Stimulated activated CD8-positive, alpha-beta memory T cell treated with anti-CD3 and anti-CD28 coated beads, Interleukin-15, amount 100 ng/mL, for 4 hours (primary cell): ENCODE measurements around the gene ADGRE2.
A peak's percentile ranks its signal among the peaks of the same experiment; 100 is the strongest.

ENCODE experiments used
- DNase-seq, 2 donors: peaks; one replicate each; pipeline ENCODE4 v3.0.0-alpha.2; 2020; ENCODE audit warnings: low read depth in 2 of 2

Gene ADGRE2

DNA sequence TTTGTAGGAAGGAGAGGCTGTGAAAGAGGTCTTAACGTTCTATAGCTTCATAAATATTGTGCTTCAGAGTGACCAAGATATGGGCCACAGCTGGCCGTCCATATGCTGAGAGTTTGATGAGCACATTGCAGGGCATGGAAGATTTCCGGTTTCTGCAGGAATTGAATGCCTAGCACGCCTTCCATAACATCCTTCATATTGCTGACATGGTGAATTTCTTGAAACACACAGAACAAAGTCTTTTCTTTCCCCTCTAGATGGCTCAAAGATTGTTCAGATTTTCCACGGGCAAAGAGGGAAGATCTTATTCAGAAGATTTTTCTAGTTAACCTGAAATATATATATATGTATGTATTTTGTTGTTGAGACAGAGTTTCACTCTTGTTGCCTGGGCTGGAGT is 42.4 kb downstream of the ADGRE2 start:
- DNase-seq: no peak

DNA sequence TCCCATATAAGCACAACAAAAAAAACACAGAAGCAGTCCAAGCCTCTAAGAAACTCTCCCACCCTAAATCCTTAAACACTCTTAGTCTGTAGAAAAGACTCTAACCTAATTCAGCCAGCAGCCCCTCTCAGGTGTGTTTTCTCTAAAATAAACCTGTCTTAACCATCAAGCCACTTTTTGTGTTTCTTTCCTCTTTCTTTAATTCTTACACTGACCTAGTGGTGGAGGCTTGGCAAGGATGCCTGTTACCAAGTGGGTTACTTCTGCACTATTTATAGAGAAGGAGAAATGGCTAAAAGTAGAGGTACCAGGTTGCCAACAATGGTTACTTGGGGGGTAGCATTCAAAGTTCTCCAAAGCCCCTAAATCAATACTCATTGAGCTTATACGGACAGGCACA is 44.8 kb downstream of the ADGRE2 start:
- DNase-seq: no peak

DNA sequence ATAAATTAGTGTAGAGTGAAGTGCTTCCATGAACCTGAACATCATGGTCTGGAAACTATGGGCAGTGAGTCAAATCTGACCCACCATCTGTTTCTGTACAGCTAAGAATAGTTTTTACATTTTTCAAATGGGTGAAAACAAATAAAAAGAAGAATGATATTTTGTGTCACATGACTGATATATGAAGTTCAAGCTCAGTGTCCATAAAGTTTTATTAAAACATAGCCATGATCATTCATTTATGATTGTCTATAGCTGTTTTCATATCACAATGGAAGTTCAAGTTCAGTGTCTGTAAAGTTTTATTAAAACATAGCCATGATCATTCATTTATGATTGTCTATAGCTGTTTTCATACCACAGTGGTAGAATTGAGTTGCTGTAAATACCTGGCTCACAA is 45.9 kb downstream of the ADGRE2 start:
- no peak for DNase-seq

DNA sequence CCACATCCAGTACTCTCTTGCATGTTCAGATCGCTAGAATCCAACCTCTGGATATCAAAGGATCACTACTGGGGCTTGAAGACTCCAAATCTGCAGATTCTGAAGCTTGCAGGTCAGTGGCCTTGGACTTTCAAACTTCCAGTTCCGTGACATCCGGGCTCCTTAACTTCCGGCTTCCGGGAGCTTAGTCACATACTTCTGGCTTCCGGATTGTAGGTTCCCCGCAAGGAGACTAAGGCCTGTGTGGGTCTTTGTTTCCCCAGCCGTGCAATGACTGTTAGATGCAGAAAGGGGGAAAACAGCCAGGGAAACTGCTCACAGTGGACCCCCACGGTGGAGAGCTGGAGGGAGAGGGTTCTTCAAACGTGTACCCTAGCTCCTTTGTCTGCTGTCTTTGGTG is 47.2 kb downstream of the ADGRE2 start:
- DNase-seq: no peak

DNA sequence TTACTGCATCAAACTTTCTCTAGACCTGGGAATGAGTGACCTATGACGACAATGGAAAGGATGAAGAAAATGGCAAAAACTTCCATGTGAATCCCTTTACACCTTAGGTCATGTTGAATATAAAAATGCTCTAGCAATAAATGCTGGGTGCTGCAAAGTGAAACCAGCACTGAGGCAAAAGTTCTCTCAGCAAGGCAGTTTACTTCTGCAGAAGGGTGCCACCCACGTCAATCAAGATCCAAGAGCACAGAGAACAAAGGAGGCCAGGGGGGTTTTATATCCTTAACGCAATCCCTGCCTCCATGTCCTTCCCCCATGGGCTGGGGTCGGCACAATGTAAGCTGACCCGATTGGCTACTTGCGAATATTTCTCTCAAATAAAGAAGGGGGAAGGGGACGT is 49.8 kb downstream of the ADGRE2 start:
- no peak for DNase-seq

DNA sequence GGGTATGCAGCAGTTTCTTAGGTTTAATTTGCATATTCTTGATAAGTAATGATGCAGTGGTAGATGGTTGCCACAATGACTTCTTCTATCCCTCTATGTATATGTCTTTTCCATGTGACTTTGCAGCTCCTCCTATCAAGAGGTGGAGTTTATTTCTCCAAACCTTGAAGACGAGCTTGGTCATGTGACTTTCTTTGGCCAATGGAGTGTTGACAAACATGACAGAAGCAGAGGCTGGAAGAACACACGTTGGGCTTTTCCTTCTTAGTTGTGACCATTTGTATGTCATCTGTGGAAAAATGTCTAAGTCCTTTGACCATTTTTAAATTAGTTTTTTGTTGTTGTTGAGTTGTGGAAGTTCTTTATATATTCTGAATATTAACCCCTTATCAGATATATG is 56.2 kb downstream of the ADGRE2 start:
- DNase-seq: no peak

DNA sequence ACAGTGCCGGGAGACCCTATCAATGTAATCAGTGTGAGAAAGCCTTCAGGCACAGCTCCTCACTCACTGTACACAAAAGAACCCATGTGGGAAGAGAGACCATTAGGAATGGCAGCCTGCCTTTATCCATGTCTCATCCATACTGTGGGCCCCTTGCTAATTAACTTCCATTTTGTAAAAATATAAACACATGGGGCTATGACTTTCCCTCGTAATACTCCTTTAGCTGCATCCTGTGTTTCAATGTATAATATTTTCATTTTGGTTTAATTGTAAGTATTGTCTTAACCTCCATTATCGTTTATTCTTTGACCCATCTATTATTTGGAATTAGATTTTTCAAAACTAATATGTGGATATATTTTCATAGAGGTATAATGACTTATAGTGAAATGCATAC is 59.2 kb downstream of the ADGRE2 start:
- no peak for DNase-seq

DNA sequence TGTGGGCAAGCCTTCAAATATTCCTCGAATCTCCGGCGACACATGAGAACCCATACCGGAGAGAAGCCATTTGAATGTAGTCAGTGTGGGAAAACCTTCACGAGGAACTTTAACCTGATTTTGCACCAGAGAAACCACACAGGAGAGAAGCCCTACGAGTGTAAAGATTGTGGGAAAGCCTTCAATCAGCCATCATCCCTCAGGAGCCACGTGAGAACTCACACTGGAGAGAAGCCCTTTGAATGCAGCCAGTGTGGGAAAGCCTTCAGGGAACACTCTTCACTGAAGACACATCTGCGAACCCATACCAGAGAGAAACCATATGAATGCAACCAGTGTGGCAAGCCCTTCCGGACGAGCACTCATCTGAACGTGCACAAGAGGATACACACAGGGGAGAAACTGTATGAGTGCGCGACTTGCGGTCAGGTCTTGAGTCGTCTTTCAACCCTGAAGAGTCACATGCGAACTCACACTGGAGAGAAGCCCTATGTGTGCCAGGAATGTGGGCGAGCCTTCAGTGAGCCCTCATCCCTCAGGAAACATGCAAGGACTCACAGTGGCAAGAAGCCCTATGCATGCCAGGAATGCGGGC is 59.7 kb downstream of the ADGRE2 start:
- no peak for DNase-seq

DNA sequence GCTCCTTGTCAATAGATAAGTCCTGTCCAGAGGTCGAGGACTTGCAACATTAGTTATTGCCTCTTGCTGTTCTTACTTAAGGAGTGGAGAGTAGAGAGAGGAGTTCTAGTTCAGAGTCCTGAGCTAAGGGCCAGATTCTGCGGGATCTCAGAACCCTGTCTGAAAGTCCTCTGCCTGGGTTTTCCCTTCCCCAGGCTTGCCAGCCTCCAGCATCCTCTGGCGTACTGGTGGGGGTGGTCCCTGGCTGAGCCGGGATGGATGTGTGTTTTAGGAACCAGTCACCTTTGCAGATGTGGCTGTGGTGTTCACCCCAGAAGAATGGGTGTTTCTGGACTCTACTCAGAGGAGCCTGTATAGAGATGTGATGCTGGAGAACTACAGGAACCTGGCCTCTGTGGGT is 62.5 kb downstream of the ADGRE2 start:
- DNase-seq: no peak

DNA sequence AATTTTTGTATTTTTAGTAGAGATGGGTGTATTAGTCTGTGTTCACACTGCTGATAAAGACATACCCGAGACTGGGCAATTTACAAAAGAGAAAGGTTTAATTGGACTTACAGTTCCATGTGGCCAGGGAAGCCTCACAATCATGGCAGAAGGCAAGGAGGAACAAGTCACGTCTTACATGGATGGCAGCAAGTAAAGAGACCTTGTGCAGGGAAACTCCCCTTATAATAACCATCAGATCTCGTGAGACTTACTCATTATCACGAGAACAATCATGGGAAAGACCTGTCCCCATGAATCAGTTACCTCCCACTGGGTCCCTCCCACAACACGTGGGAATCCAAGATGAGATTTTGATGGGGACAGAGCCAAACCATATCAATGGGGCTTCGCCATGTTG is 73.9 kb downstream of the ADGRE2 start:
- no peak for DNase-seq

DNA sequence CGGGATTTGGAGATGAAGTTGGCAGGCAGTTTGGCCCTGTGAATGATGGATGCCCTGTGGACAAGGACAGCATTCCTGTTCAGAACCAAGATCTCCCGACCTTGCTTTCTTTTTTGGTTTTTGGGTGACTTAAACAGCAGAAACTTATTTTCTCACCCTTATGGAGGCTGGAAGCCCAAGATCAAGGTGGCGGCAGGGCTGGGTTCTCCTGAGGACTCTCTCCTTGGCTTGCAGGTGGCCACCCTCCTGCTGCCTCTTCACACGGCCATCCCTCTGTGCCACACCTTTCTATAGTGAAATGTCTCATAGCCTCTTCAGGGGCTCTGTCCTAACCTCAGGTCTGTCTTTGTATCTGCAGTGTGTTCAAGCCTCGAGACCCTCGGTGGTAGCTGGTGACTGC is 74.5 kb downstream of the ADGRE2 start:
- no peak for DNase-seq

DNA sequence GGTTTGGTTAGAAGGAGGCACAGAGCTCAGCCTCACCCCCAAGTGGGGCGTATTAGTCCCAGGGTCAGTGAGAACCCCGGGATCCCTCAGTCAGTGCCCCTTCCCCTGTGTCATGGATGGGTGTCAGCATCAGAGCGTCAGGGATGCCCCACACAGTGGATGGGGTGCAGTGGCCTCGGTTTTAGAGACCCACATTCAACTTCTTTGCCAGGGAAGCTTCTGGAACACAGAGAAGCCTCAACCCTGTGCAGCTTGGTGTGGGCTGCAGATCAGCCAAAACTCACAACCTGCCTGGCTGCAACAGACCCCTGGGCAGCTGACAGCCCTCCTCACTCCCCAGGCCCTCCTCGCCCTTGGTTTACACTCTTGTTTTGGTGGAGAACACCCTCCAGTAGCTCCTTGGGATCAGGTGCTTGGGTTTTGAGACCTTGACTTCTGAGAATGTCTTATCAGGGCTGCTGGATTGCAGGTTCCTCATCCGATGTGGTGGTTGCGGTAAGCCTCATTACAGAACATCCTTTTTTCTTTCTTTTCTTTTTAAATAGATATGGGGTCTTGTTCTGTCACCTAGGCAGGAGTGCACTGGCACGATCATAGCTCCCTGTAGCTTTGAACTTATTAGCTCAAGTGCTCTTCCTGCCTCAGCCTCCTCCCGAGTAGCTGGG is 77.5 kb downstream of the ADGRE2 start:
- DNase-seq: no peak

DNA sequence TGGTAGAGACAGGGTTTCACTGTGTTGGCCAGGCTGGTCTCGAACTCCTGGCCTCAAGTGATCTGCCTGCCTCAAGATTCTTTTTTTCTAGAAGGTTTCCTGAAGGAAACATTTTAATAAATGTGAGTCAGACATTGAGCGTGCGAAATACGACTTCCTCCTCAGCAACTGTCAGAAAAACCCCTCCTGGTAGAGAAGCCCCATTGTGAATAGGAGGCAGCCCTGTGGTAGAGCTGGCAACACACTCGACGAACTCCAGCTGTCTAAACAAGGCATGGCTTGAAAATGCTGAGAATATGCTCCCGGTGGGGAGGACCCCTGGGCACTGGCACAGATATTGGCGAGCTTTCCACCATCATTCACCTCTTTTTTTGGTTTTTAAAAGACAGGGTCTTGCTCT is 78.7 kb downstream of the ADGRE2 start:
- DNase-seq: no peak

DNA sequence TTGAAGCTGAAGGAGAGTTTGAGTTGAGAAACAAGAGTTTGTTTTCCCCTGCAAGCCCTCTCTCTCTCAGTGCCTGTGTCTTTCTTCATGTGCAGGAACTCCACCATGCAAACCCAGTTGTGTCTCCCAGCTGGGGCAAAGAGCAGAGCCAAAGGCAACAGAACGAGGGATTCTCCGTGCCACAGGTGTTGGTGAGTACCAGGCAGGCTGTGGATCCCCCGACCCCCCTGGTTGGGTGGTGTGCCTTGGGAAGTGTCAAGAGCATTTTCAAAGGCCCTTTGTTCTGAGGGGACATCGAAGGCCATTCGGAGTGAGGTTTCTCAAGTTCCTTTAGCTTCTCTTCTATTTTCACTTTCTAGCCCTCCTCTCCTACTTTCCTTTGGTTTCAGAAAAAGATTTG is 82.9 kb downstream of the ADGRE2 start:
- DNase-seq: no peak

DNA sequence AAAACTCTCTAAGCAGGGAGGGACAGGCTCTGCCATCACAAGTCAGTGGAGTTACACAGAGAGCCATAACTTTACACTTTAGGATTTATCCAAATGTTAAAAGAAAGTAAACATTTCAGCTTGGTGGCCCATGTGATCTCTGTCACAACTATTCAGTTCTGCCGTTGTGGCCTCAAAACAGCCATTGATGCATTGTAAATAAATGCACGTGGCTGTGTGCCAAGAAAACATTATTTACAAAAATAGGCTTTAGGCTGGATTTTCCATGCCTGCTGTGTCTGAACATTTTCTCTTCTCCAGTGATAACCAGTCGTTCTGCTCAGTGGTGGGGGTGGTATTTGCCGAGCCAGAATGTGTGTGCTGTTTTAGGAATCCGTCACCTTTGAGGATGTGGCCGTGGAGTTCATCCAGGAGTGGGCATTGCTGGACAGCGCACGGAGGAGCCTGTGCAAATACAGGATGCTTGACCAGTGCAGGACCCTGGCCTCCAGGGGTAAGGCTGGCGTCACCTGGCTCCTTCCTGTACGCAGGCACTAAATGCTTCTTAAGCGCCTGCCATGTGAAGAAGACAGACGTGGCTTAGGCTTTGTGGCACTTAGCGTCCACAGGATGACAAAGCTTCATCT is 83.6 kb downstream of the ADGRE2 start:
- no peak for DNase-seq

DNA sequence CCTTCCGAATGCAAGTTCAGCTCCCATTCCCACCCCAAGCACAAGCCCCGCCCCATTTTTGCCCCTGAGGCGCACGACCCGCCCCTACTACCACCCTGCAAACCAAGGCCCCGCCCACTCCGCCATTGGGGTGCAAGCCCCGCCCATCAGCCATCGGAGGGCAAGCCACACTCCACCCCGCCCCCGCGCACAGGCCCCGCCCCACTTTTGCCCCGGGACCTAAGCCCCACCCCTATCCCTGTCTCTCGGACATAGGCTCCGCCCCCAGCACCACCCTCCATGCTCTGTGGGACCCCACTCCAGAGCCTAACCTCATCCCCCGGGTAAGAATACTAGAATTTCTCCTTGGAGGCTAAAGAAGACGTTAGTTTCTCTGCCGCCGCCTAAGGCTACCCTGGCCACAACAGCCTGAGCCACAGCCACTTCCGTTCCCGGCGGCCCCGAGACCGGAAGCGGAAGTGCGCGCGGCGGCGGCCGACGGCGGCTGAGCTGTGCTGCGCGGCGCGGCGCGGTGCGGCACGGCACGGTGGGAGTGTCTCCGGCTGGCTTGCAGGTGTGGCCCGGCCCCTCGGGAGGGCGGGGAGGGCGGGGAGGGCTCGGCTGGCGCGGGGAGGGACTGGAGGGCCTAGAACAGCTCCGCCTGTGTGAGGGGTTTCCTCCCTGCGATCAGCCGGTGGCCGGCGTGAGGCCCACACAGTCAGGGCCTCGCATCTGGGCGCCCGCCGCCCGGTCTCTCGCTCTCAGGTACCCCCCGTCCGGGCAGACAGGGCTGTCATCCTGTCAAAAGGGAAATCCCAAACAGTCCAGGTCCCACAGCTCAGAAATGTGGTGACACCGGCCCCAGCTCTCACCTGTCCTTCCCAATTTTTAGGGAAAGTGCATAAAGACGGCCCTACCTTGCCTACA is 88.5 kb downstream of the ADGRE2 start, which contains the start of gene ZNF333:
Gene ZNF333 (plus strand): TSS at position 451 of the 906 bp plus-strand sequence. CDS start 3,444 bp downstream, outside the sequence.
- peak; percentile 95 to 97 for DNase-seq

DNA sequence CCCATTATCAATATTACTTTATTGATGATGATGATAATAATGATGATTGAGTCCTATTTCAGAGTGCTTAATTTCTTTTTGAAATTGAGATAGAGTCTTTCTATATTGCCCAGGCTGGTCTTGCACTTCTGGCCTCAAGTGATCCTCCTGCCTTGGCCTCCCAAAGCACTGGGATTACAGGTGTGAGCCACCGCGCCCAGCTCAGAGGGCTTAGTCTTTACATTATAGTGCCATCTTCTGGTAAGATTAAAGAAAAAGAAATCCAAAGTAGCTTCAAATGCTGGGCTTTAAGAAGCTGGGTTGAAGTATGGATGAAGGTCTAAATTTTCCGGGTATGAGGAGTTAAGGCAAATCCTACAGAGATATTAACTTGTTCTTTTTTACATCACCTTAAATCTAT is 91.9 kb downstream of the ADGRE2 start:
- no peak for DNase-seq

DNA sequence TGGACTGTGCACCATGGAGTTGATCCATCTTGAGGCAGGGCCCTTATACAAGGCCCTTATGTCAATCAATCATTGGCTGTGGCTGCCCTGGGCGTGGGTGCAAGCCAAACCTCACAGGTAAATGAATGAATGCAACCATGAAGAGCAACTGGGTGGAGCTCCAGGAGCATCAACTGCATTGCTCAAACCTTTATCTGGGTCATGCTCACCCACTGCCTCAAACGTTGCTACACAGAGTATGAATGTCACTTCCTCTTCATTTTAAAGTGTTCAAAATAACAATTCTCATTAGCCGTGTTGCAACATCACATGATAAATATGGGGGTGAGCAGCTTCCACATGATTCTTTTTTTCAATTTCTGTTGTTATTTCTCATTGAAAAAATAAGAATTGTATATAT is 94.9 kb downstream of the ADGRE2 start:
- DNase-seq: no peak
